ENCODE measurements around the gene TMEM247.

DNA sequence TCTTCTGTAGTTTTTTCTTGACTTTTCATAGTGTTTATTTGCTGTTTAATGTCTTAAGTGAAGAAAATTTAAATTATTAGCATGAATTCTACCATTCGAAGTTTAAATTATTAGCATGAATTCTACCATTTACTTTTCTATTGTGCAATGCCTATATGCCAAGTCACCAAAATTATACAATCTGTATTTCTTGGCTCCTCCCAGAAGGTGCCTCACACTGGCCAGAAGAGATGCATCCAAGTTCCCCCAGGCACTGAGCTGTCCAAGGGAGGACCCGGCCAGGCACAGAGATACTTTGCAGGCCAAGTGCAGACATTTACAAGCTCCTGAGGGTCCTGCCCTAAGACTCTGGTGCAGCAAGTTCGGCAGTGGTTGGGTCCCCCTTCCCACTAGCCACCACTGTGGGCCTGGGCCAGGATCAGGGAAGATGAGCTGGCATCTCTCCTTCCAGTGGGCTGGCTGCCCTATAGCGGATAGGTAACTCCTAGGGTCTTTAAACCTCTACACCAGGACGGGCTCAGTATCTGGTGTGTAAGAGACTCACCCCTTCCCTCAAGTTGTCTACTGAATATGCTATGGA, 31.3 kb downstream of the TMEM247 start:
- TF ChIP-seq CTCF (IDR thresholded peaks at IDR 0.05; ENCODE audit: low read depth, low read length, missing input control) (no peak), GABPA (IDR thresholded peaks at IDR 0.05 in 1 of 2, conservative IDR thresholded peaks at IDR 0.05 in 1 of 2) (no peak), ATF3 (IDR thresholded peaks at IDR 0.05) (no peak), RAD21 (IDR thresholded peaks at IDR 0.05) (no peak), TAF1 (conservative IDR thresholded peaks at IDR 0.05) (no peak), HNF4G (IDR thresholded peaks at IDR 0.05) (no peak), SP1 (IDR thresholded peaks at IDR 0.05) (no peak), FOXA1 (IDR thresholded peaks at IDR 0.05) (no peak), JUND (IDR thresholded peaks at IDR 0.05) (no peak), EGR1 (IDR thresholded peaks at IDR 0.05; ENCODE audit: low read depth in 2 of 2) (no peak), ZBTB33 (IDR thresholded peaks at IDR 0.05) (no peak), RXRA (IDR thresholded peaks at IDR 0.05) (no peak)
- TF ChIP-seq, protein P1, sequence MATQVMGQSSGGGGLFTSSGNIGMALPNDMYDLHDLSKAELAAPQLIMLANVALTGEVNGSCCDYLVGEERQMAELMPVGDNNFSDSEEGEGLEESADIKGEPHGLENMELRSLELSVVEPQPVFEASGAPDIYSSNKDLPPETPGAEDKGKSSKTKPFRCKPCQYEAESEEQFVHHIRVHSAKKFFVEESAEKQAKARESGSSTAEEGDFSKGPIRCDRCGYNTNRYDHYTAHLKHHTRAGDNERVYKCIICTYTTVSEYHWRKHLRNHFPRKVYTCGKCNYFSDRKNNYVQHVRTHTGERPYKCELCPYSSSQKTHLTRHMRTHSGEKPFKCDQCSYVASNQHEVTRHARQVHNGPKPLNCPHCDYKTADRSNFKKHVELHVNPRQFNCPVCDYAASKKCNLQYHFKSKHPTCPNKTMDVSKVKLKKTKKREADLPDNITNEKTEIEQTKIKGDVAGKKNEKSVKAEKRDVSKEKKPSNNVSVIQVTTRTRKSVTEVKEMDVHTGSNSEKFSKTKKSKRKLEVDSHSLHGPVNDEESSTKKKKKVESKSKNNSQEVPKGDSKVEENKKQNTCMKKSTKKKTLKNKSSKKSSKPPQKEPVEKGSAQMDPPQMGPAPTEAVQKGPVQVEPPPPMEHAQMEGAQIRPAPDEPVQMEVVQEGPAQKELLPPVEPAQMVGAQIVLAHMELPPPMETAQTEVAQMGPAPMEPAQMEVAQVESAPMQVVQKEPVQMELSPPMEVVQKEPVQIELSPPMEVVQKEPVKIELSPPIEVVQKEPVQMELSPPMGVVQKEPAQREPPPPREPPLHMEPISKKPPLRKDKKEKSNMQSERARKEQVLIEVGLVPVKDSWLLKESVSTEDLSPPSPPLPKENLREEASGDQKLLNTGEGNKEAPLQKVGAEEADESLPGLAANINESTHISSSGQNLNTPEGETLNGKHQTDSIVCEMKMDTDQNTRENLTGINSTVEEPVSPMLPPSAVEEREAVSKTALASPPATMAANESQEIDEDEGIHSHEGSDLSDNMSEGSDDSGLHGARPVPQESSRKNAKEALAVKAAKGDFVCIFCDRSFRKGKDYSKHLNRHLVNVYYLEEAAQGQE (IDR thresholded peaks at IDR 0.05) = no peak
- TF ChIP-seq, protein P2, sequence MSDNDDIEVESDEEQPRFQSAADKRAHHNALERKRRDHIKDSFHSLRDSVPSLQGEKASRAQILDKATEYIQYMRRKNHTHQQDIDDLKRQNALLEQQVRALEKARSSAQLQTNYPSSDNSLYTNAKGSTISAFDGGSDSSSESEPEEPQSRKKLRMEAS (IDR thresholded peaks at IDR 0.05) = no peak
